MM.1S (cell line): ENCODE results near the gene TMEM235.

Experiments
- DNase-seq: peaks from one replicate; pipeline ENCODE4 v3.0.0-alpha.2; 2015
- H2AFZ ChIP-seq: fragments of 300-600 bp; sonication (generic); 2 replicates; pipeline ENCODE4 v1.6.0; 2016; ENCODE audit warnings: antibody characterized with exemption, low read length
- H3F3A ChIP-seq: fragments of 300-600 bp; sonication (generic); 2 replicates; pipeline ENCODE4 v1.6.1; 2016; ENCODE audit warnings: mild to moderate bottlenecking, antibody characterized with exemption, low read length, moderate library complexity, mixed read lengths; ENCODE audit not compliant: insufficient read depth
- H3K27ac ChIP-seq: fragments of 300-600 bp; sonication (generic); 2 replicates; pipeline ENCODE4 v1.5.1; 2016; ENCODE audit warnings: mild to moderate bottlenecking, low read length
- H3K27me3 ChIP-seq: fragments of 300-600 bp; sonication (generic); replicated peaks from 2 replicates; pipeline ENCODE4 v1.6.0; 2016; ENCODE audit warnings: low read length; ENCODE audit not compliant: insufficient read depth
- H3K36me3 ChIP-seq: fragments of 300-600 bp; sonication (generic); replicated peaks from 2 replicates; pipeline ENCODE4 v1.6.1; 2016; ENCODE audit warnings: mild to moderate bottlenecking, low read length, mixed read lengths; ENCODE audit not compliant: insufficient read depth
- H3K4me1 ChIP-seq: fragments of 300-600 bp; sonication (generic); 2 replicates; pipeline ENCODE4 v1.6.1; 2016; ENCODE audit warnings: low read length, mixed read lengths
- H3K4me2 ChIP-seq: fragments of 300-600 bp; sonication (generic); 2 replicates; pipeline ENCODE4 v1.6.0; 2016; ENCODE audit warnings: low read depth, low read length
- H3K4me3 ChIP-seq: fragments of 300-600 bp; sonication (generic); 2 replicates; pipeline ENCODE4 v1.5.1; 2016; ENCODE audit warnings: low read length, mixed read lengths
- H3K79me2 ChIP-seq: fragments of 300-600 bp; sonication (generic); 2 replicates; pipeline ENCODE4 v1.6.1; 2016; ENCODE audit warnings: mixed run types, low read length, mixed read lengths
- H3K9ac ChIP-seq: fragments of 300-600 bp; sonication (generic); 2 replicates; pipeline ENCODE4 v1.6.1; 2016; ENCODE audit warnings: low read length, mixed read lengths
- H3K9me2 ChIP-seq: fragments of 300-600 bp; sonication (generic); replicated peaks from 2 replicates; pipeline ENCODE4 v1.6.1; 2016; ENCODE audit warnings: mild to moderate bottlenecking, low read length, mixed read lengths; ENCODE audit not compliant: insufficient read depth
- H3K9me3 ChIP-seq: fragments of 300-600 bp; sonication (generic); replicated peaks from 2 replicates; pipeline ENCODE4 v1.6.1; 2016; ENCODE audit warnings: mild to moderate bottlenecking, low read length, mixed read lengths; ENCODE audit not compliant: insufficient read depth
- H4K20me1 ChIP-seq: fragments of 300-600 bp; sonication (generic); 2 replicates; pipeline ENCODE4 v1.6.1; 2016; ENCODE audit warnings: mild to moderate bottlenecking, low read length, moderate library complexity, mixed read lengths; ENCODE audit not compliant: insufficient read depth
- CTCF ChIP-seq: fragments of 300-600 bp; sonication (generic); IDR thresholded peaks from 2 replicates; pipeline ENCODE4 v1.5.1; 2016; ENCODE audit warnings: antibody characterized with exemption, low read length, mixed read lengths
- EZH2 ChIP-seq: fragments of 300-600 bp; sonication (generic); optimal IDR thresholded peaks from 2 replicates; pipeline ENCODE3; 2017; ENCODE audit warnings: low read depth, mild to moderate bottlenecking, antibody characterized with exemption, low read length, mixed read lengths
- EZH2phosphoT487 ChIP-seq: fragments of 300-600 bp; sonication (generic); IDR thresholded peaks from 2 replicates; pipeline ENCODE4 v1.6.1; 2018; ENCODE audit warnings: antibody characterized with exemption, low read length

TMEM235 gene

DNA sequence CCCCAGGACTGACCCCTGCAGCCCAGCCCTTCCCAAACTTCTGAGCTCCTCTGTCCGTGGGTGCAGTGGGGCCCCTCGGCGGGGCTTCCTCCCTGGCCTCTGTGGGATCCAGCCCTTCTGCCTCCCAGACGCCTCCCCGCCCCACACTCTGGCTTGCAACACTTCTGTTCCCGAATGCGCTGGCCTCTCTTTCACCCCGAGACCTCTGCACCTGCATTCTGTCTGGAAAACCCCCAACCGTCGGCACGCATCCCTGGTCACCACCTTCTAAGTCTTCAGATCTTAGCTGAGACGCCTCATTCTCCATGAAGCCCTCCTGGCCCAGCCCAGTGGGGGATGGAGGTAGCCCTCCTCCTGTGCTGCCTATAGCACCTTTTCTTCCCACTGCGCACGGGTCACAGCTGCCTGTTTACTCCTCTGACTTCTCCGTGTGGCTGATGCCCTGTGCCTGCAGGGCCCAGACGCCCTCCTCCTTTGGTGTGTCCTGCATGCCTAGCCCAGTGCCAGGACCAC is 26.4 kb downstream of the TMEM235 start:
- peak overlapping the region; percentile 65 for H2AFZ ChIP-seq
- no peaks in the 10 kb centered on the region for H3K36me3 ChIP-seq
- H3K9me2 ChIP-seq = no peaks in the 10 kb centered on the region
- H4K20me1 ChIP-seq = no peaks in the 10 kb centered on the region
- H3K9ac ChIP-seq = peak overlapping the region; percentile 58
- peak overlapping the region; percentile 95 for H3K4me2 ChIP-seq
- no peak for TF ChIP-seq CTCF
- no peak for TF ChIP-seq EZH2
- TF ChIP-seq EZH2phosphoT487 = no peak
- H3K4me1 ChIP-seq = peaks cover 27% of the 10 kb centered on the region
- H3F3A ChIP-seq = peaks cover 19% of the 10 kb centered on the region
- no peaks in the 10 kb centered on the region for H3K9me3 ChIP-seq
- H3K27me3 ChIP-seq = no peaks in the 10 kb centered on the region
- peak overlapping the region; percentile 34 for H3K4me3 ChIP-seq
- peak overlapping the region; percentile 67 for H3K27ac ChIP-seq
- peak; percentile 86 for DNase-seq
- no peaks in the 10 kb centered on the region for H3K79me2 ChIP-seq

- peak; percentile 51 for DNase-seq
- peaks cover 13% of the 10 kb centered on the region for H3F3A ChIP-seq
- peaks cover 22% of the 10 kb centered on the region for H3K4me1 ChIP-seq
- H2AFZ ChIP-seq = peak overlapping the region; percentile 65
- peak overlapping the region; percentile 34 for H3K4me3 ChIP-seq
- H3K27ac ChIP-seq = peak overlapping the region; percentile 67
- H3K9ac ChIP-seq = peak overlapping the region; percentile 58
- H3K27me3 ChIP-seq = no peaks in the 10 kb centered on the region
- H3K9me3 ChIP-seq = no peaks in the 10 kb centered on the region
- H3K79me2 ChIP-seq = no peaks in the 10 kb centered on the region
- H3K9me2 ChIP-seq = no peaks in the 10 kb centered on the region
- H3K36me3 ChIP-seq = no peaks in the 10 kb centered on the region
- H3K4me2 ChIP-seq = peak overlapping the region; percentile 95
- H4K20me1 ChIP-seq = no peaks in the 10 kb centered on the region
- TF ChIP-seq EZH2phosphoT487 (no peak), CTCF (no peak), EZH2 (no peak)
Observed at GRCh38 chr17:78258323-78259191, 27.1 kb downstream of the TMEM235 start.

- Histone ChIP-seq H3K79me2 (no peaks in the 10 kb centered on the region), H3F3A (peaks cover 9% of the 10 kb centered on the region), H3K27ac (no peak overlapping the region), H3K9me3 (no peaks in the 10 kb centered on the region), H3K36me3 (no peaks in the 10 kb centered on the region), H3K4me2 (no peak overlapping the region), H3K27me3 (no peaks in the 10 kb centered on the region), H2AFZ (no peak overlapping the region), H3K4me3 (no peak overlapping the region), H3K9me2 (no peaks in the 10 kb centered on the region), H3K9ac (no peak overlapping the region), H4K20me1 (no peaks in the 10 kb centered on the region), H3K4me1 (peaks cover 22% of the 10 kb centered on the region)
- TF ChIP-seq EZH2 (no peak), CTCF (no peak), EZH2phosphoT487 (no peak)
- no peak for DNase-seq
Observed at GRCh38 chr17:78259192-78259554, 27.7 kb downstream of the TMEM235 start.
